GM12878 (cell line): ENCODE results near the gene PLET1. TPM values are rescaled to one million over a fixed set of nuclear protein-coding genes. Genes with fewer than 3 reads are reported as not detected.

Experiments used
- ATAC-seq: fragments of 200-7000 bp; cut with Tn5 transposase; 3 replicates; pipeline ENCODE4 v1.9.1; 2020; ENCODE audit warnings: mild to moderate bottlenecking, moderate library complexity
- BruUV-seq: library from RNA; stranded (reverse); fragments of 400-500 nt; replicated peaks from 2 replicates; lab custom pipeline; 2021; lab: Mats Ljungman, UMichigan
- CTCF ChIA-PET: fragments of 300-600 bp; sonication (Branson Sonifier 250); formaldehyde crosslinking; extraction: SDS; loops from one replicate; lab custom pipeline; 2021; ENCODE audit warnings: inconsistent platforms; lab: Yijun Ruan, JAX
- POLR2A ChIA-PET: fragments of 350-600 bp; formaldehyde crosslinking; extraction: SDS; loops from one replicate; lab custom pipeline; 2021; ENCODE audit warnings: inconsistent platforms; lab: Charles Lee
- RAD21 ChIA-PET: fragments of 300-600 bp; sonication (Branson Sonifier 250); formaldehyde crosslinking; loops from one replicate; lab custom pipeline; 2023; ENCODE audit warnings: antibody characterized with exemption; ENCODE audit not compliant: unreplicated experiment; lab: Charles Lee
- SMC1A ChIA-PET: fragments of 300-600 bp; sonication (Branson Sonifier 250); formaldehyde crosslinking; loops from one replicate; lab custom pipeline; 2023; ENCODE audit not compliant: unreplicated experiment, uncharacterized antibody; lab: Charles Lee
- DNase-seq: peaks from one replicate; pipeline ENCODE4 v3.0.0-alpha.2; 2011; ENCODE audit warnings: low read depth, low spot score
- FAIRE-seq: peaks from 3 replicates; lab custom pipeline; 2011; peaks lifted over from hg19 to GRCh38; lab: Jason Lieb, UNC
- H2AFZ ChIP-seq: 2 replicates; pipeline ENCODE4 v1.6.0; 2011; ENCODE audit warnings: low read depth, low read length, control low read depth; ENCODE audit not compliant: control insufficient read depth
- H3K27ac ChIP-seq: 2 replicates; pipeline ENCODE4 v1.5.1; 2011; ENCODE audit warnings: control low read depth; ENCODE audit not compliant: control insufficient read depth, insufficient read depth
- H3K27me3 ChIP-seq, 2 experiments: replicated peaks in 1 of 2; 2 replicates each; pipeline versions ENCODE4 v1.6.0 to v1.6.1; 2011; ENCODE audit warnings: low read length in 1 of 2; ENCODE audit not compliant: control insufficient read depth in 2 of 2, insufficient read depth in 2 of 2
- H3K36me3 ChIP-seq, 2 experiments: 2 replicates each; pipeline ENCODE4 v1.5.1; 2011; ENCODE audit warnings: low read length in 1 of 2; ENCODE audit not compliant: control insufficient read depth in 2 of 2, insufficient read depth in 2 of 2
- H3K4me1 ChIP-seq: 2 replicates; pipeline ENCODE4 v1.6.1; 2011; ENCODE audit warnings: mild to moderate bottlenecking, low read length, moderate library complexity, mixed read lengths; ENCODE audit not compliant: control insufficient read depth, insufficient read depth
- H3K4me2 ChIP-seq: 2 replicates; pipeline ENCODE4 v1.6.0; 2011; ENCODE audit warnings: control low read depth; ENCODE audit not compliant: control insufficient read depth, insufficient read depth
- H3K4me3 ChIP-seq: fragments of 200-600 bp; sonication (generic); 2 replicates; pipeline ENCODE4 v1.5.1; 2016
- H3K79me2 ChIP-seq: 2 replicates; pipeline ENCODE4 v1.6.0; 2011; ENCODE audit warnings: low read length; ENCODE audit not compliant: control insufficient read depth, insufficient read depth
- H3K9ac ChIP-seq: 2 replicates; pipeline ENCODE4 v1.8.0; 2011; ENCODE audit warnings: low read length, control low read depth, mixed read lengths; ENCODE audit not compliant: control insufficient read depth, insufficient read depth
- H3K9me3 ChIP-seq: replicated peaks from 3 replicates; pipeline ENCODE4 v1.5.1; 2011; ENCODE audit warnings: mild to moderate bottlenecking, low read length; ENCODE audit not compliant: control insufficient read depth, insufficient read depth
- H4K20me1 ChIP-seq: 2 replicates; pipeline ENCODE4 v1.6.0; 2011; ENCODE audit not compliant: control insufficient read depth, insufficient read depth
- BCLAF1 ChIP-seq: fragments of 450-650 bp; IDR thresholded peaks from 2 replicates; pipeline ENCODE4 v1.6.1; 2017; ENCODE audit warnings: antibody characterized with exemption, mild to moderate bottlenecking, moderate library complexity
- MLLT1 ChIP-seq: fragments of 450-650 bp; IDR thresholded peaks from 2 replicates; pipeline ENCODE4 v1.6.1; 2016; ENCODE audit warnings: mild to moderate bottlenecking
- ZBTB11 ChIP-seq: fragments of 450-650 bp; formaldehyde crosslinking; IDR thresholded peaks from 2 replicates; pipeline ENCODE4 v1.5.0; 2022; ENCODE audit warnings: mild to moderate bottlenecking, missing genetic modification characterization
- ZNF207 ChIP-seq: fragments of 450-650 bp; IDR thresholded peaks from 2 replicates; pipeline ENCODE4 v1.6.1; 2014; ENCODE audit warnings: antibody characterized with exemption, mild to moderate bottlenecking, borderline replicate concordance
- ZNF622 ChIP-seq: fragments of 450-650 bp; IDR thresholded peaks from 2 replicates; pipeline ENCODE4 v1.6.1; 2017; ENCODE audit warnings: mild to moderate bottlenecking, inconsistent platforms
- WGBS: methylation state at CpG from one replicate; pipeline ENCODE4 v1.1.6; 2016; ENCODE audit warnings: low lambda C conversion rate; ENCODE audit not compliant: insufficient replicate concordance, insufficient coverage; ENCODE audit errors: missing lambda C conversion rate; 5-methylcytosine and 5-hydroxymethylcytosine counted together
- in situ Hi-C: fragments of 300-500 bp; cut with MboI; formaldehyde crosslinking; loops from 9 replicates; pipeline ENCODE4 v1.14.3; 2018; ENCODE audit warnings: mixed read lengths
- intact Hi-C: fragments of 100-400 bp; cut with micrococcal nuclease; formaldehyde crosslinking; loops from one replicate; pipeline ENCODE4 v1.14.2; 2022; ENCODE audit not compliant: unreplicated experiment
- polyA plus RNA-seq, 11 experiments: library from polyadenylated mRNA; depleted of rRNA in 4 of 11; unstranded in 6 of 11; stranded (reverse) in 5 of 11; fragments of >200 nt; fragmentation: Nextera tagmentation in 4 of 11; fragmentation: Illumina TruSeq in 1 of 11; extraction: Ambion mirVana in 4 of 11; extraction: Trizol in 1 of 11; gene quantifications; 1 replicate in 1 of 11; 2 replicates in 10 of 11; pipeline versions ENCODE4 v1.2.1 to v1.2.3, GENCODE V29; 2011 to 2016; ENCODE audit warnings: inconsistent platforms in 2 of 11, missing spikeins in 2 of 11, low read depth in 1 of 11
- total RNA-seq, 4 experiments: library from RNA; depleted of rRNA in 3 of 4; stranded (reverse); fragments of >200 nt in 3 of 4; fragmentation: Illumina TruSeq in 1 of 4; extraction: Trizol in 1 of 4; gene quantifications; 2 replicates each; pipeline versions ENCODE4 v1.2.1 to v1.2.3, GENCODE V29; 2013 to 2021

The PLET1 gene
- total and polyA plus RNA-seq, 10 of the 15 experiments (the other 5 are each of a cell fraction or from before 2014, with no cell fraction given): not detected

GRCh38 chr11:112241486-112241885 is 19.2 kb downstream of the PLET1 start:
- Histone ChIP-seq H3K4me2 (no peak overlapping the region), H3K79me2 (no peaks in the 10 kb centered on the region), H3K9ac (no peak overlapping the region), H3K36me3 (peaks cover 4 to 10% of the 10 kb centered on the region in 2 experiments; a peak in 2 of 4 replicates), H4K20me1 (no peaks in the 10 kb centered on the region), H3K27me3 (no peaks in the 10 kb centered on the region), H2AFZ (no peak overlapping the region), H3K4me3 (no peak overlapping the region), H3K4me1 (no peaks in the 10 kb centered on the region), H3K9me3 (no peaks in the 10 kb centered on the region), H3K27ac (no peak overlapping the region)
- DNase-seq: no peak
- SMC1A ChIA-PET: no interaction called here
- no peak for TF ChIP-seq ZNF207
- no peak for TF ChIP-seq ZBTB11 (CRISPR knock-in tag)
- TF ChIP-seq ZNF622: no peak
- no peak for TF ChIP-seq MLLT1
- TF ChIP-seq BCLAF1: no peak
- FAIRE-seq: no peak
- POLR2A ChIA-PET: no interaction called here
- WGBS: 96% methylated on average over 3 of the region's 3 CpGs
- BruUV-seq: no TSS peak
- no peak for ATAC-seq
- CTCF ChIA-PET: no interaction called here
- in situ Hi-C loops: no loop called here
- intact Hi-C loops: no loop called here
- RAD21 ChIA-PET: no interaction called here
